ENCODE data around the gene NEGR1.

Gene NEGR1

DNA sequence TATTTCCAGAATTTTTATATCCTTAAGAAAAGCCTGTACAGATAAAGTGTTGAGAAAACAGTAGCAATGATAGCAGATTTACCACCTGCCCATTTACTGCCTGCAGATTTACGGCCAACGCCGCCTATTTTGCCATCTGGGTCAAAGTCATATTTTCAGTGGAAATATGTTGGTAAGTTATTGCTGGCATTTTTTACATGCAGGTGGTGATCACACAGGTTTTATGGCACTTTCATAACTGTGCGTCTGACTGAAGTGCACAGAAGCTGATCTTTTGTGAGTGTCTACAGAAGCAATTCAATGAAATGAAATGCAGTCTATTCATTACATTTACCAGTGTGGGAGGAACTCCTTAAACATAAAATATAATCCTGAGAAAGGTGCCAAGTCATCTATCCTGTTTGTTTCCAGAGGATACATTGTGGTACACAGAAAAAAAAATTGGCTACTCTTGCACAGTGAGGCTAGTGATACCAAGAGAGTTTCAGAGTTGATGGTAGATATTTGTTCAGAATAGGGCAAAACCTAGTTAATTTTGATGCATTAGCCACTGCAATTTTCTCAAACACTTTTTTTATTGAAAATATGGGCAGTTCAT is 458.5 kb downstream of the NEGR1 start:
- H3K9me3 ChIP-seq (ENCODE audit: insufficient read depth, low read length) = no peaks in the 10 kb centered on the region
- no peak overlapping the region for H3K4me2 ChIP-seq (ENCODE audit: low read length)
- no peak overlapping the region for H3K9ac ChIP-seq (ENCODE audit: low read length)
- no peak overlapping the region for H3K27ac ChIP-seq (ENCODE audit: low read length)
- no peak for TF ChIP-seq CTCF (IDR thresholded peaks at IDR 0.05; ENCODE audit: low read depth, low read length)
- no peak for TF ChIP-seq EZH2phosphoT487 (IDR thresholded peaks at IDR 0.05; ENCODE audit: low read depth)
- H3K27me3 ChIP-seq (ENCODE audit: low read depth, low read length) = no peaks in the 10 kb centered on the region
- H4K20me1 ChIP-seq (ENCODE audit: insufficient read depth, low read length) = no peaks in the 10 kb centered on the region
- no peaks in the 10 kb centered on the region for H3K36me3 ChIP-seq (replicated peaks; ENCODE audit: low read depth, low read length)
- no peaks in the 10 kb centered on the region for H3K4me1 ChIP-seq (ENCODE audit: low read length)
- no peak overlapping the region for H2AFZ ChIP-seq (ENCODE audit: low read depth, low read length)
- H3K4me3 ChIP-seq (ENCODE audit: low read length) = no peak overlapping the region
- H3K79me2 ChIP-seq (ENCODE audit: low read length) = no peaks in the 10 kb centered on the region

GRCh38 chr1:71817028-71817427 is 465.3 kb downstream of the NEGR1 start:
- Histone ChIP-seq H3K4me3 (ENCODE audit: low read length) (no peak overlapping the region), H3K36me3 (replicated peaks; ENCODE audit: low read depth, low read length) (no peaks in the 10 kb centered on the region), H2AFZ (ENCODE audit: low read depth, low read length) (no peak overlapping the region), H3K79me2 (ENCODE audit: low read length) (no peaks in the 10 kb centered on the region), H3K4me2 (ENCODE audit: low read length) (no peak overlapping the region), H3K27me3 (ENCODE audit: low read depth, low read length) (no peaks in the 10 kb centered on the region), H4K20me1 (ENCODE audit: insufficient read depth, low read length) (no peaks in the 10 kb centered on the region), H3K9me3 (ENCODE audit: insufficient read depth, low read length) (no peaks in the 10 kb centered on the region), H3K4me1 (ENCODE audit: low read length) (peaks cover 9% of the 10 kb centered on the region), H3K9ac (ENCODE audit: low read length) (no peak overlapping the region), H3K27ac (ENCODE audit: low read length) (no peak overlapping the region)
- no peak for TF ChIP-seq CTCF (IDR thresholded peaks at IDR 0.05; ENCODE audit: low read depth, low read length)
- no peak for TF ChIP-seq EZH2phosphoT487 (IDR thresholded peaks at IDR 0.05; ENCODE audit: low read depth)

- Histone ChIP-seq H3K4me2 (ENCODE audit: low read length) (no peak overlapping the region), H3K4me1 (ENCODE audit: low read length) (no peaks in the 10 kb centered on the region), H3K27ac (ENCODE audit: low read length) (no peak overlapping the region), H2AFZ (ENCODE audit: low read depth, low read length) (no peak overlapping the region), H3K9me3 (ENCODE audit: insufficient read depth, low read length) (no peaks in the 10 kb centered on the region), H4K20me1 (ENCODE audit: insufficient read depth, low read length) (no peaks in the 10 kb centered on the region), H3K4me3 (ENCODE audit: low read length) (no peak overlapping the region), H3K27me3 (ENCODE audit: low read depth, low read length) (no peaks in the 10 kb centered on the region), H3K36me3 (replicated peaks; ENCODE audit: low read depth, low read length) (no peaks in the 10 kb centered on the region), H3K9ac (ENCODE audit: low read length) (no peak overlapping the region), H3K79me2 (ENCODE audit: low read length) (no peaks in the 10 kb centered on the region)
- TF ChIP-seq CTCF (IDR thresholded peaks at IDR 0.05; ENCODE audit: low read depth, low read length) (no peak), EZH2phosphoT487 (IDR thresholded peaks at IDR 0.05; ENCODE audit: low read depth) (no peak)
These were observed 473.3 kb downstream of the NEGR1 start for GRCh38 chr1:71809085-71809484.

DNA sequence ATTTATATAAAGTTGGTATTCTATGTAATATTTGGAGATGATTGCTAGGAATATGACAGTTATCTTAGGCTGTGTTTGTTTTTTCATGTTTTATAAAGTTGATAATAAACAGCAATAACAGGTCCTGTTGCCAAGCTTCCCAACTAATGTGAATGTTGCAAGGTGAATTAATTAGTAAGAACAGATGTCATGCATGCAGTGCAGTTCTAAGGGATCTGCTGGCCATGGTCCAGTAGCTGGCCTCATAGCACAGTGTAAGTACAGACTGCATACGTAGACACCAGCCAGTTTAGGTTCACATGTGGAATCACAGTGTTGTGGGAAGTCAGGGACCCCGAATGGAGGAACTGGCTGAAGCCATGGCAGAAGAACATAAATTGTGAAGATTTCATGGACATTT is 478.2 kb downstream of the NEGR1 start:
- H3K4me2 ChIP-seq (ENCODE audit: low read length) = no peak overlapping the region
- no peaks in the 10 kb centered on the region for H3K36me3 ChIP-seq (replicated peaks; ENCODE audit: low read depth, low read length)
- no peak overlapping the region for H3K4me3 ChIP-seq (ENCODE audit: low read length)
- H2AFZ ChIP-seq (ENCODE audit: low read depth, low read length) = no peak overlapping the region
- no peak for TF ChIP-seq CTCF (IDR thresholded peaks at IDR 0.05; ENCODE audit: low read depth, low read length)
- TF ChIP-seq EZH2phosphoT487 (IDR thresholded peaks at IDR 0.05; ENCODE audit: low read depth) = no peak
- H3K79me2 ChIP-seq (ENCODE audit: low read length) = no peaks in the 10 kb centered on the region
- H3K4me1 ChIP-seq (ENCODE audit: low read length) = no peaks in the 10 kb centered on the region
- H3K9me3 ChIP-seq (ENCODE audit: insufficient read depth, low read length) = no peaks in the 10 kb centered on the region
- no peak overlapping the region for H3K27ac ChIP-seq (ENCODE audit: low read length)
- H3K27me3 ChIP-seq (ENCODE audit: low read depth, low read length) = no peaks in the 10 kb centered on the region
- H4K20me1 ChIP-seq (ENCODE audit: insufficient read depth, low read length) = no peaks in the 10 kb centered on the region
- no peak overlapping the region for H3K9ac ChIP-seq (ENCODE audit: low read length)
